Activated CD8-positive, alpha-beta memory T cell treated with anti-CD3 and anti-CD28 coated beads, Interleukin-2, amount 50 U/mL, for 24 hours (primary cell): Measurements from ENCODE around the gene LRRTM3.

ENCODE experiments used
- DNase-seq: peaks from one replicate; pipeline ENCODE4 v3.0.0-alpha.2; 2020; ENCODE audit errors: extremely low read depth

Gene LRRTM3

DNA sequence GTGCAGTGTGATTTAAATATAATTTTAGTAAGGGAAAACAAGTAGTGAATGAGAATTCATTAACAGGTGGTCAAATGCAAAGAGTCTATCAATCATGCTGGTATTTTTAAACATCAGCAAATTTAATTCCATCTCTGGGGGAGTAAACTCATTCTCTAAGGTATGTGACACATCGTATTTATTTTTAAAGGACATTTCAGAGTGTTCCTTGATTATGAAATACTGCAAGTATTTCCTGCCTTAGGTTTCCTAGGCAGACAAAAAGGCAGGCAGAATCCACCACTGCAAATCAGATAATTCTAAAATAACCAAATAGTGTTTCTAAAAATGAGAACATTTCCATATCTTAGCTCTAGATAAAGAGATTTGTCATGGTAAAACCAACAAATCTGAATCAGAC lies 193.8 kb downstream of the LRRTM3 start:
- no peak for DNase-seq

GRCh38 chr10:67127441-67127840 lies 201.6 kb downstream of the LRRTM3 start:
- DNase-seq = no peak

DNA sequence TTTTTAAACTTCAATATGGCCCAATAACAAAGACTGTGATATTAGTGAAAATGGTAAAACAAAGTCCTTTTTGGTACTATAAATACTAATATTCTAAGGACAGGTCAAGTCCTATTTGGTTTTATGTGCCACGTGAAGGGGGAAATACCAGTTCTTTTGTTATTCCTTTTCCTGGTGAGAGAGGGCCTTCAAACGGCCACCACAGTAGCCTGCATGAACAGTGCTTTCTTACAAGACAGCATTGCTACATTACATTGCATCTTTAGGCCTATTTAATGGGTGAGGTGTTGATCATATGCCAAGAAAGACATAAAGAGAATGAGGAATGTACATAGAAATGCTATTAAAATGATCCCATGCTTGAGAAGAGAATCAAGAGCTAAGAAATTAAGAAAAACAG lies 214.8 kb downstream of the LRRTM3 start:
- no peak for DNase-seq

GRCh38 chr10:67141300-67141699 lies 215.5 kb downstream of the LRRTM3 start:
- no peak for DNase-seq

GRCh38 chr10:67144530-67144929 lies 218.7 kb downstream of the LRRTM3 start:
- no peak for DNase-seq
